ENCODE results near the gene UBE2G2. TPM values are rescaled to one million over a fixed set of nuclear protein-coding genes. Genes with fewer than 3 reads are reported as not detected.

The UBE2G2 gene
- total and polyA plus RNA-seq, 4 donors = 53.0 to 102 (median 73.2) TPM

- H3K4me1 ChIP-seq (ENCODE audit: control insufficient read depth, insufficient read depth, low read length) = peaks cover 29% of the 10 kb centered on the region
- H3K9me3 ChIP-seq (ENCODE audit: control insufficient read depth, insufficient read depth, low read length) = peaks cover 4% of the 10 kb centered on the region
- no peaks in the 10 kb centered on the region for H3K27me3 ChIP-seq (ENCODE audit: control insufficient read depth, insufficient read depth, low read length)
- WGBS (ENCODE audit: insufficient coverage) = 48% methylated on average over 51 of the region's 57 CpGs
- peak overlapping the region; percentile 58 for H3K4me3 ChIP-seq (ENCODE audit: low read depth, low read length)
- H3K27ac ChIP-seq (ENCODE audit: low read depth, low read length) = no peak overlapping the region
- no peak for DNase-seq (ENCODE audit: low read depth in 4 of 6, low spot score in 6 of 6)
- peaks cover 28% of the 10 kb centered on the region for H3K36me3 ChIP-seq (ENCODE audit: control insufficient read depth, insufficient read depth, low read length)
These were observed 15.3 kb upstream of the UBE2G2 start for GRCh38 chr21:44816761-44817505.

DNA sequence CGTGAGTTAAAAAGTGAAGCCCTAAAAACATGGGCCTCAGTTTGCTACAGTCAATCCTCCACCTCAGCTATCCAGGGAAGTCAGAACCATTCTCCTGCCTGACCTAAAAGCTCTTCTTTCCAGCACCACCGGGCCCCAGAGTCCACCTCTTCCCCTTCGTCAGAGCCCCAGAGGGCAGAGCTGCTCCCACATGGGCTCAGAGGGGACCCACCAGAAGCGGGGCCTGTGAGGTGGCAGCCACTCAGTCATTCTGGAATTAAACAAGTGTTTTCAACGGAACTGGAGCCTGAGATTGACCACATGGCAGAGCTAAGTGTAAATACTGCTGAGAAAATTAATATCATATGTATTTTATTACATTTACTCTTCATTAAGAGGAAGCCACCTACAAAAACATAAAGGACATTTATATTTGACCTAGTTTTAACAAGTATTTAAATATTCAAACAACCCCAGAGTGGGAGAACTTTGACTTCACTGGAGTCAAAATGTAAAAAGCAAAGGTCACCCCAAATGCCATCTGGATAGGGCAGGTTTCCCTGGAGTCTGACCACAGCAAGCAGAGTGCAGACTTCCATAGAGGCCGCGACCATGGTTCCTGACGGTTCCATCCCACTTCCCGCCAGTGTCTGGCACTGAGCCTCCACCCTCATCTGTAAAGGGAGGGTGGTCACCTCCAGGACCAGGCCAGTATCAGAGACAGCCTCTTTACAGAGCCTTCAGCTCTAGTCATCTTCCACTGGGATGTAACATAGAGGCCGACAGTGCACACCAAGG, 14.4 kb upstream of the UBE2G2 start:
- H3K36me3 ChIP-seq (ENCODE audit: control insufficient read depth, insufficient read depth, low read length) = peaks cover 34% of the 10 kb centered on the region
- peaks cover 29% of the 10 kb centered on the region for H3K4me1 ChIP-seq (ENCODE audit: control insufficient read depth, insufficient read depth, low read length)
- DNase-seq (ENCODE audit: low read depth in 4 of 6, low spot score in 6 of 6) = peak in 1 of 6 donors; percentile 24
- H3K9me3 ChIP-seq (ENCODE audit: control insufficient read depth, insufficient read depth, low read length) = no peaks in the 10 kb centered on the region
- no peak overlapping the region for H3K4me3 ChIP-seq (ENCODE audit: low read depth, low read length)
- no peak overlapping the region for H3K27ac ChIP-seq (ENCODE audit: low read depth, low read length)
- WGBS (ENCODE audit: insufficient coverage) = 70% methylated on average over 7 of the region's 10 CpGs
- H3K27me3 ChIP-seq (ENCODE audit: control insufficient read depth, insufficient read depth, low read length) = no peaks in the 10 kb centered on the region

DNA sequence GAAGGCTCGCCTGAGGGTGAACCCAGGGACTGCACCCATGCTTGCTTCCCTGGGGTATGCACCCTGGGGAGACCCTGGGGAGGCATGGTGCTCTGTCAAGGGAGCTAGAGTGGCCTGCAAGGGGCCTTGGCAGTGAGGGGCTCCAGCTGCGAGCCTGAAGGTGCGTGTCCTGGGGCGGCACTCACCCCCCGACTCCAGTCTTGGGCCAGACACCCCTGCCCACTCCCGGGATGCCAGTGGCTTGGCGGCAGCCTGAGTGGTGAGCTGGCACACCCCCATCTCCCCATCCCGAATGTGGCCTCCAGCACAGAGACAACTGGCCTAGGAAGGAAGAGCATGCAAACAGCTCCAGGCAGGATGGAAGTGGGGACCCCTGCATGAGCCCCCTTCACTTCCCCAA, 13.6 kb upstream of the UBE2G2 start:
- H3K4me1 ChIP-seq (ENCODE audit: control insufficient read depth, insufficient read depth, low read length) = peaks cover 29% of the 10 kb centered on the region
- H3K9me3 ChIP-seq (ENCODE audit: control insufficient read depth, insufficient read depth, low read length) = no peaks in the 10 kb centered on the region
- H3K4me3 ChIP-seq (ENCODE audit: low read depth, low read length) = no peak overlapping the region
- WGBS (ENCODE audit: insufficient coverage) = 92% methylated on average over 8 of the region's 8 CpGs
- DNase-seq (ENCODE audit: low read depth in 4 of 6, low spot score in 6 of 6) = no peak
- H3K27me3 ChIP-seq (ENCODE audit: control insufficient read depth, insufficient read depth, low read length) = no peaks in the 10 kb centered on the region
- peaks cover 43% of the 10 kb centered on the region for H3K36me3 ChIP-seq (ENCODE audit: control insufficient read depth, insufficient read depth, low read length)
- no peak overlapping the region for H3K27ac ChIP-seq (ENCODE audit: low read depth, low read length)

DNA sequence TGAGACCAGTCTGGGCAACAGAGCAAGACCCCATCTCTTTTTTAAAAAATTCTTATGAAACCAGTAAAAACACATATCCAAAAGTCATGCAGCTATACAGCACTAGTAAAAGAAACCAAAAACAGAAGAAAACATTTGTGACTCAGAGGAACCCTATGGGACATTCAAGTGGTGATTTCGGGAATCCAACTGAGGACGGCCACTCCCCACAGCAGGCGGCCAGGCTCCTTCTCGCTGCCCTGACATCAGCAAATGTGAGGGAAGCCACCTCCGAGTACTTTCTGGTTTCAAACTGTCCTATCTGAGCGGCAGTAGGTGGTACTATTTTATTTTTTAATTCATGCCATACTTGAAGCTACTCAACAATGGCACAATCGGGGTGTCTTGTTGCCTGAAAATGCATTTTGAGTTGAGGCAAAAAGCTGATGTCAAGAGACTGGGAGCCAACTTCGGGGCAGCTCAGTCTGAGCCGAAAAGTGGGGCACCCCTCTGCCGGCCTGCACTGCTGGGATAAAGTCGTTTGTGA, 12.9 kb upstream of the UBE2G2 start:
- H3K9me3 ChIP-seq (ENCODE audit: control insufficient read depth, insufficient read depth, low read length) = no peaks in the 10 kb centered on the region
- no peak for DNase-seq (ENCODE audit: low read depth in 4 of 6, low spot score in 6 of 6)
- H3K36me3 ChIP-seq (ENCODE audit: control insufficient read depth, insufficient read depth, low read length) = peaks cover 49% of the 10 kb centered on the region
- no peaks in the 10 kb centered on the region for H3K27me3 ChIP-seq (ENCODE audit: control insufficient read depth, insufficient read depth, low read length)
- H3K4me3 ChIP-seq (ENCODE audit: low read depth, low read length) = no peak overlapping the region
- WGBS (ENCODE audit: insufficient coverage) = 78% methylated on average over 4 of the region's 11 CpGs
- no peak overlapping the region for H3K27ac ChIP-seq (ENCODE audit: low read depth, low read length)
- peaks cover 29% of the 10 kb centered on the region for H3K4me1 ChIP-seq (ENCODE audit: control insufficient read depth, insufficient read depth, low read length)

- peaks cover 56% of the 10 kb centered on the region for H3K36me3 ChIP-seq (ENCODE audit: control insufficient read depth, insufficient read depth, low read length)
- WGBS (ENCODE audit: insufficient coverage) = 90% methylated on average over 17 of the region's 18 CpGs
- no peak overlapping the region for H3K4me3 ChIP-seq (ENCODE audit: low read depth, low read length)
- peaks cover 28% of the 10 kb centered on the region for H3K4me1 ChIP-seq (ENCODE audit: control insufficient read depth, insufficient read depth, low read length)
- H3K27me3 ChIP-seq (ENCODE audit: control insufficient read depth, insufficient read depth, low read length) = no peaks in the 10 kb centered on the region
- DNase-seq (ENCODE audit: low read depth in 4 of 6, low spot score in 6 of 6) = no peak
- no peaks in the 10 kb centered on the region for H3K9me3 ChIP-seq (ENCODE audit: control insufficient read depth, insufficient read depth, low read length)
- no peak overlapping the region for H3K27ac ChIP-seq (ENCODE audit: low read depth, low read length)
These were observed 12.1 kb upstream of the UBE2G2 start for GRCh38 chr21:44813727-44814126.

DNA sequence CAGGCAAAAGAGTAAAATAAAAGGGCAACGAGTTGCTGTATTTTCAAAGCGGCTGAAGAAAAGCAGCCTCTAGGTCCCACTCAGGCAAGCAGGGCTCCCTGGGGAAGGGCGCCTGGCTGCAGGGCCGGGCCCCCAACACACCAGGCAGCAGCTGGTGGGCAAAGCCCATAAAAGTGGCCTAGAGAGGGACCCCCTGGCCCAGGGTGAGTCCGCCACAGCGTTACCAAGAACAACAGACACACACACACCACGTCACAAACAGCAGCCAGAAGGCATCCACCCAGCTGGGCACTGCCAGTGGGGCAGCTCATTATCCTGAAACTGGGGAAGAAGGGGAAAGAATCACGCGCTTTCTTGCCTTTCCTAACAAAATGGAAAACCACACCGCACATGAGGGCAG, 11.5 kb upstream of the UBE2G2 start:
- Histone ChIP-seq H3K27me3 (ENCODE audit: control insufficient read depth, insufficient read depth, low read length) (no peaks in the 10 kb centered on the region), H3K36me3 (ENCODE audit: control insufficient read depth, insufficient read depth, low read length) (peaks cover 62% of the 10 kb centered on the region), H3K9me3 (ENCODE audit: control insufficient read depth, insufficient read depth, low read length) (no peaks in the 10 kb centered on the region), H3K4me3 (ENCODE audit: low read depth, low read length) (no peak overlapping the region), H3K4me1 (ENCODE audit: control insufficient read depth, insufficient read depth, low read length) (peaks cover 23% of the 10 kb centered on the region), H3K27ac (ENCODE audit: low read depth, low read length) (no peak overlapping the region)
- WGBS (ENCODE audit: insufficient coverage) = 86% methylated on average over 5 of the region's 10 CpGs
- DNase-seq (ENCODE audit: low read depth in 4 of 6, low spot score in 6 of 6) = no peak

- H3K27me3 ChIP-seq (ENCODE audit: control insufficient read depth, insufficient read depth, low read length) = no peaks in the 10 kb centered on the region
- DNase-seq (ENCODE audit: low read depth in 4 of 6, low spot score in 6 of 6) = no peak
- no peak overlapping the region for H3K27ac ChIP-seq (ENCODE audit: low read depth, low read length)
- 93% methylated on average over 13 of the region's 14 CpGs for WGBS (ENCODE audit: insufficient coverage)
- peaks cover 23% of the 10 kb centered on the region for H3K4me1 ChIP-seq (ENCODE audit: control insufficient read depth, insufficient read depth, low read length)
- no peaks in the 10 kb centered on the region for H3K9me3 ChIP-seq (ENCODE audit: control insufficient read depth, insufficient read depth, low read length)
- H3K4me3 ChIP-seq (ENCODE audit: low read depth, low read length) = no peak overlapping the region
- peaks cover 67% of the 10 kb centered on the region for H3K36me3 ChIP-seq (ENCODE audit: control insufficient read depth, insufficient read depth, low read length)
These were observed 11.0 kb upstream of the UBE2G2 start for GRCh38 chr21:44812640-44813039.

DNA sequence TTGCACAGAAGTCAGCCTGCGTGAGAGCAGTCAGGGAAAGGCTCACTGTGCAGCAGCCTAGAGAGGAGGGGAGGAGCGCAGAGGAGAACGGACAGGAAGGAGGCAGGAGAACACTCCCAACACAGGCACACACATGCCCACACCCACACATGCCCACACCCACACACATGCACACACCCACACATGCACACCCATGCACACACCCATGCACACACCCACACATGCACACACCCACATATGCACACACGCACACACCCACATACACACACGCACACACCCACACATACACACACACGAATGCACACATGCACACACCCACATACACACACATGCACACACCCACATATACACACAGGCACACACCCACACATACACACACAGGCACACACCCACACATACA, 9.2 kb upstream of the UBE2G2 start:
- Histone ChIP-seq H3K36me3 (ENCODE audit: control insufficient read depth, insufficient read depth, low read length) (peaks cover 83% of the 10 kb centered on the region), H3K4me3 (ENCODE audit: low read depth, low read length) (no peak overlapping the region), H3K27ac (ENCODE audit: low read depth, low read length) (no peak overlapping the region), H3K4me1 (ENCODE audit: control insufficient read depth, insufficient read depth, low read length) (peaks cover 8% of the 10 kb centered on the region), H3K27me3 (ENCODE audit: control insufficient read depth, insufficient read depth, low read length) (no peaks in the 10 kb centered on the region), H3K9me3 (ENCODE audit: control insufficient read depth, insufficient read depth, low read length) (no peaks in the 10 kb centered on the region)
- WGBS (ENCODE audit: insufficient coverage) = 94% methylated on average over 4 of the region's 6 CpGs
- no peak for DNase-seq (ENCODE audit: low read depth in 4 of 6, low spot score in 6 of 6)

- no peak overlapping the region for H3K27ac ChIP-seq (ENCODE audit: low read depth, low read length)
- H3K36me3 ChIP-seq (ENCODE audit: control insufficient read depth, insufficient read depth, low read length) = peaks cover 53% of the 10 kb centered on the region
- peaks cover 11% of the 10 kb centered on the region for H3K4me1 ChIP-seq (ENCODE audit: control insufficient read depth, insufficient read depth, low read length)
- DNase-seq (ENCODE audit: low read depth in 4 of 6, low spot score in 6 of 6) = no peak
- no peak overlapping the region for H3K4me3 ChIP-seq (ENCODE audit: low read depth, low read length)
- no peaks in the 10 kb centered on the region for H3K27me3 ChIP-seq (ENCODE audit: control insufficient read depth, insufficient read depth, low read length)
- 78% methylated on average over 3 of the region's 4 CpGs for WGBS (ENCODE audit: insufficient coverage)
- H3K9me3 ChIP-seq (ENCODE audit: control insufficient read depth, insufficient read depth, low read length) = no peaks in the 10 kb centered on the region
These were observed 4.2 kb upstream of the UBE2G2 start for GRCh38 chr21:44805859-44806258.

All from spinal cord (tissue), 10 donors.